ENCODE results near the gene INSRR.

The INSRR gene

GRCh38 chr1:156856282-156856785 is 2.6 kb downstream of the INSRR start:
- in situ Hi-C loops (cut with MboI; ENCODE audit: low sequenced_read_pairs) = no loop called here

- in situ Hi-C loops (cut with MboI; ENCODE audit: low sequenced_read_pairs) = no loop called here
These were observed 4.3 kb downstream of the INSRR start for GRCh38 chr1:156854634-156855033.

GRCh38 chr1:156853761-156854160 is 5.2 kb downstream of the INSRR start:
- in situ Hi-C loops (cut with MboI; ENCODE audit: low sequenced_read_pairs) = no loop called here

- in situ Hi-C loops (cut with MboI; ENCODE audit: low sequenced_read_pairs) = no loop called here
These were observed 6.5 kb downstream of the INSRR start for GRCh38 chr1:156852418-156852874.

GRCh38 chr1:156851779-156852417 is 7.0 kb downstream of the INSRR start:
- in situ Hi-C loops (cut with MboI; ENCODE audit: low sequenced_read_pairs) = no loop called here

- in situ Hi-C loops (cut with MboI; ENCODE audit: low sequenced_read_pairs) = no loop called here
These were observed 9.8 kb downstream of the INSRR start for GRCh38 chr1:156849151-156849496.

GRCh38 chr1:156848461-156849150 is 10.3 kb downstream of the INSRR start:
- in situ Hi-C loops (cut with MboI; ENCODE audit: low sequenced_read_pairs) = no loop called here

GRCh38 chr1:156847591-156848460 is 11.1 kb downstream of the INSRR start:
- in situ Hi-C loops (cut with MboI; ENCODE audit: low sequenced_read_pairs) = no loop called here

GRCh38 chr1:156846643-156847042 is 12.3 kb downstream of the INSRR start:
- in situ Hi-C loops (cut with MboI; ENCODE audit: low sequenced_read_pairs) = no loop called here

GRCh38 chr1:156845953-156846545 is 12.9 kb downstream of the INSRR start:
- in situ Hi-C loops (cut with MboI; ENCODE audit: low sequenced_read_pairs) = no loop called here

GRCh38 chr1:156845055-156845952 is 13.6 kb downstream of the INSRR start:
- in situ Hi-C loops (cut with MboI; ENCODE audit: low sequenced_read_pairs) = no loop called here

GRCh38 chr1:156844638-156845037 is 14.3 kb downstream of the INSRR start:
- in situ Hi-C loops (cut with MboI; ENCODE audit: low sequenced_read_pairs) = no loop called here

- in situ Hi-C loops (cut with MboI; ENCODE audit: low sequenced_read_pairs) = no loop called here
These were observed 14.8 kb downstream of the INSRR start for GRCh38 chr1:156844102-156844501.

- in situ Hi-C loops (cut with MboI; ENCODE audit: low sequenced_read_pairs) = no loop called here
These were observed 16.2 kb downstream of the INSRR start for GRCh38 chr1:156842618-156843300.

GRCh38 chr1:156841295-156841855 is 17.5 kb downstream of the INSRR start:
- in situ Hi-C loops (cut with MboI; ENCODE audit: low sequenced_read_pairs) = no loop called here

- in situ Hi-C loops (cut with MboI; ENCODE audit: low sequenced_read_pairs) = no loop called here
These were observed 18.0 kb downstream of the INSRR start for GRCh38 chr1:156840898-156841279.

GRCh38 chr1:156840186-156840897 is 18.6 kb downstream of the INSRR start:
- in situ Hi-C loops (cut with MboI; ENCODE audit: low sequenced_read_pairs) = no loop called here

GRCh38 chr1:156839426-156840109 is 19.3 kb downstream of the INSRR start:
- in situ Hi-C loops (cut with MboI; ENCODE audit: low sequenced_read_pairs) = no loop called here
